ENCODE results near the gene RASA3.
"Not testable (repeated sequence)": the region's sequence is repeated elsewhere in the genome, so short reads cannot be mapped to it uniquely, and the experiment has no call there.

Gene RASA3

DNA sequence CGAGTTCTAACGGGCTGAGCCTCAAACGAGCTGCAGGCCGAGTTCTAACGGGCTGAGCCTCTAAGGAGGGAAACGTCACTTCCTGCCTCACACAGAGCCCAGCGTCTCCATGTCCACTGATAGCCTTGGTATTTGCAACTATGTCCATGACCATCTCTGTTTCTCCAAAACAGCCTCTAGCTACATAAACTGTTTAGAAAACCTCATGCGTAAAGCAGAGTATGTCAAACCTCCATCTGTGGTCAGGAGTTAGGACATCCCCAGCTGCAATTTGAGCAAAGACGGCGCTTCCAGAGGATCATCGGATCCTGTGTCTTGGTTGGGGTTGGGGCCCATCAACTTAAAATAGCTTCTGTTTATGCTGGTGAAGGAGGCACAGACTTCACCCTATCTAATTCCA is 20.8 kb downstream of the RASA3 start:
- TF ChIP-seq, protein P1, sequence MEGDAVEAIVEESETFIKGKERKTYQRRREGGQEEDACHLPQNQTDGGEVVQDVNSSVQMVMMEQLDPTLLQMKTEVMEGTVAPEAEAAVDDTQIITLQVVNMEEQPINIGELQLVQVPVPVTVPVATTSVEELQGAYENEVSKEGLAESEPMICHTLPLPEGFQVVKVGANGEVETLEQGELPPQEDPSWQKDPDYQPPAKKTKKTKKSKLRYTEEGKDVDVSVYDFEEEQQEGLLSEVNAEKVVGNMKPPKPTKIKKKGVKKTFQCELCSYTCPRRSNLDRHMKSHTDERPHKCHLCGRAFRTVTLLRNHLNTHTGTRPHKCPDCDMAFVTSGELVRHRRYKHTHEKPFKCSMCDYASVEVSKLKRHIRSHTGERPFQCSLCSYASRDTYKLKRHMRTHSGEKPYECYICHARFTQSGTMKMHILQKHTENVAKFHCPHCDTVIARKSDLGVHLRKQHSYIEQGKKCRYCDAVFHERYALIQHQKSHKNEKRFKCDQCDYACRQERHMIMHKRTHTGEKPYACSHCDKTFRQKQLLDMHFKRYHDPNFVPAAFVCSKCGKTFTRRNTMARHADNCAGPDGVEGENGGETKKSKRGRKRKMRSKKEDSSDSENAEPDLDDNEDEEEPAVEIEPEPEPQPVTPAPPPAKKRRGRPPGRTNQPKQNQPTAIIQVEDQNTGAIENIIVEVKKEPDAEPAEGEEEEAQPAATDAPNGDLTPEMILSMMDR (IDR thresholded peaks at IDR 0.05; ENCODE audit: low read depth, low read length, missing control alignments): no peak
- in situ Hi-C loops (cut with HindIII; ENCODE audit: low pct_ligation_motif_present, low sequenced_read_pairs): no loop called here
- DNase-seq: no peak
- no peak overlapping the region for H3K4me3 ChIP-seq (ENCODE audit: low read depth, low read length)
- peak overlapping the region; percentile 5 for H3K27ac ChIP-seq
- H3K36me3 ChIP-seq (replicated peaks): peaks cover 17% of the 10 kb centered on the region
- no peaks in the 10 kb centered on the region for H3K27me3 ChIP-seq (replicated peaks)

DNA sequence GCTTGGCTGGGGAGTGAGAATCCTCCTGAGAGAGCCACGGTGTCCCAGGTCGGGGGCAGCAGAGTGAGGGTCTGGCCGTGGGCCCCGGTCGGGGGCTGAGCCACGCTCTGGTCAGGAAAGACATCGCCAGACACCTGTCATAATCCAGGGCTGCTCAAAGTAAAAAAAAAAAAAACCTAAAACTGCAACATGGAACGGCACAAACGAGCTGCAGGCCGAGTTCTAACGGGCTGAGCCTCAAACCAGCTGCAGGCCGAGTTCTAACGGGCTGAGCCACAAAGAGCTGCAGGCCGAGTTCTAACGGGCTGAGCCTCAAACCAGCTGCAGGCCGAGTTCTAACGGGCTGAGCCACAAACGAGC is 21.6 kb downstream of the RASA3 start:
- in situ Hi-C loops (cut with HindIII; ENCODE audit: low pct_ligation_motif_present, low sequenced_read_pairs); H3K27ac ChIP-seq; H3K4me3 ChIP-seq (ENCODE audit: low read depth, low read length); DNase-seq; H3K27me3 ChIP-seq (replicated peaks): not testable (repeated sequence)
- peaks cover 19% of the 10 kb centered on the region for H3K36me3 ChIP-seq (replicated peaks)

DNA sequence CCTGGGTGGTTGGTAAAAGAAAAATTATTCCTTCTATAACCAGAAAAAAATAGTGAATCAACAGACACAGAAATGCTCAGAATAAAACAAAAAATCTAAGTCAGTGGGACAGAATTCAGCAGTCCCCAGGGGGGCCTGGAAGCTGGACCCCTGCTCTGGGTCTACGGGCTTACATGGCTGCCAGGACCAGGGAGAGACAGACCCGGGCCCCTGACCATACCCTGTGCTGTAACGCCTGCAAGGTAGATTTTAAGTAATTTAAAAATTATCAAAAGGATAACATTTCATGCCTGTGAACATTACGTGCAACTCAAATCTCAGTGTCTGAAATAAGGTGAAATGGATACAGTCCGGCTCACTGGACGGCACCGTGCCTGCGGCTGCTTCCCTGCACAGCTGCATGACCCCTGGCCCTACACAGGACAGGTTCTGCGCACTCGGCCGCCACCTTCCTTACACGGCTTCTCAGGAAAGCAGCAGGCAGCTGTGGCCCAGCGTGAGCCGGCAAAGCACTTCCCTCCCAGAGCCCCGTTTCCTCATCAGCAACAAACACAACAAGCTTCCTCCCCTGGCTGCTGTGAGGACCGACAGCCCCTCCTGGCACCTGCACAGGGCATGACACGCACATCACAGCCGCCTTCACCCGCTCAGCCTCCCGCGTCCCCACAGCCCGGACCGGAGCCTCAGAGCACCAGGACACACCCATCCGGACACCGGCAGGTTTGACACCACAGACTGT is 22.2 kb downstream of the RASA3 start:
- in situ Hi-C loops (cut with HindIII; ENCODE audit: low pct_ligation_motif_present, low sequenced_read_pairs): no loop called here
- H3K4me3 ChIP-seq (ENCODE audit: low read depth, low read length): no peak overlapping the region
- no peaks in the 10 kb centered on the region for H3K27me3 ChIP-seq (replicated peaks)
- H3K36me3 ChIP-seq (replicated peaks): peaks cover 19% of the 10 kb centered on the region
- DNase-seq: no peak
- TF ChIP-seq, protein P1 (IDR thresholded peaks at IDR 0.05; ENCODE audit: low read depth, low read length, missing control alignments): no peak
- no peak overlapping the region for H3K27ac ChIP-seq

DNA sequence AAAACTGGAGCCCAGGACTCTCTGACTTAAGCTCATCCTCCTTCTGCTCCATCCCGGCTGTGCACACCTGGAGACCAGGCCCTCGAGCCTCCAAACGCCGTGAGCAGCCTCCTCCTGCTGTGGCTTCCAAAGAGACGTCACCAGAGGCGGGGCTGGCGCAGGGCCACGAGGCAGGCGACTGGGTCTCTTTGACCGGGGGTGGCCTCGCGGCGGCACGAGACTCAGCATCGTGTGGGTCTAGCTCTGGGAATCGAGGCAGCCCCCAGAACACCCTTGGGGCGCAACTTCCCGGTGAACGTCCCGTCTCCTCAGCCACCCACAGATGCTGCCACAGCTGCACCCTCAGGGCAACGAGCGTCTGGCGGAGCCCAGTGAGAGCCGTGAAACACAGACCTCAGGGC is 22.8 kb downstream of the RASA3 start:
- peaks cover 16% of the 10 kb centered on the region for H3K36me3 ChIP-seq (replicated peaks)
- in situ Hi-C loops (cut with HindIII; ENCODE audit: low pct_ligation_motif_present, low sequenced_read_pairs): no loop called here
- TF ChIP-seq, protein P1 (IDR thresholded peaks at IDR 0.05; ENCODE audit: low read depth, low read length, missing control alignments): no peak
- no peaks in the 10 kb centered on the region for H3K27me3 ChIP-seq (replicated peaks)
- no peak overlapping the region for H3K27ac ChIP-seq
- no peak for DNase-seq
- H3K4me3 ChIP-seq (ENCODE audit: low read depth, low read length): no peak overlapping the region

DNA sequence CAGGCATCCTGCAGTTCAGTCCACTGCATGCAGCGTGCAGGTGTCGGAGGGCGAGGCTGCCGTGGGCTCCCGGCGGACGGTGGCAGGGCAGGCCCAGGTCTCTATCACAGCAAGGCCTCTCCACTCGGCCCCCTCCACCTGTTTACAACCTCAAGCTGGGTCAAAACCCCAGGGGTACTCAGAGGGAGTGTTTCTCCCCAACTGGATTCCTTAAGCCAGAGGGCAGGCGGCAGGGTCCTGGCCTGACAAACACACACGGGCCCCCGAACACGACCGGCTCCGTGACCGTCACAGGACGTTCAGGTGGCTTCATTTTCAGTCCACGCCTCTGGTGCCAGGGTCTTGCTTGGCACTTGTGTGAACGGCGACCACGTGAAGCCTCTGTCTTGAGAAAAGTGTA is 23.5 kb downstream of the RASA3 start:
- Histone ChIP-seq H3K4me3 (ENCODE audit: low read depth, low read length) (no peak overlapping the region), H3K27ac (no peak overlapping the region), H3K27me3 (replicated peaks) (no peaks in the 10 kb centered on the region), H3K36me3 (replicated peaks) (peaks cover 9% of the 10 kb centered on the region)
- in situ Hi-C loops (cut with HindIII; ENCODE audit: low pct_ligation_motif_present, low sequenced_read_pairs): no loop called here
- no peak for DNase-seq
- TF ChIP-seq, protein P1 (IDR thresholded peaks at IDR 0.05; ENCODE audit: low read depth, low read length, missing control alignments): no peak

DNA sequence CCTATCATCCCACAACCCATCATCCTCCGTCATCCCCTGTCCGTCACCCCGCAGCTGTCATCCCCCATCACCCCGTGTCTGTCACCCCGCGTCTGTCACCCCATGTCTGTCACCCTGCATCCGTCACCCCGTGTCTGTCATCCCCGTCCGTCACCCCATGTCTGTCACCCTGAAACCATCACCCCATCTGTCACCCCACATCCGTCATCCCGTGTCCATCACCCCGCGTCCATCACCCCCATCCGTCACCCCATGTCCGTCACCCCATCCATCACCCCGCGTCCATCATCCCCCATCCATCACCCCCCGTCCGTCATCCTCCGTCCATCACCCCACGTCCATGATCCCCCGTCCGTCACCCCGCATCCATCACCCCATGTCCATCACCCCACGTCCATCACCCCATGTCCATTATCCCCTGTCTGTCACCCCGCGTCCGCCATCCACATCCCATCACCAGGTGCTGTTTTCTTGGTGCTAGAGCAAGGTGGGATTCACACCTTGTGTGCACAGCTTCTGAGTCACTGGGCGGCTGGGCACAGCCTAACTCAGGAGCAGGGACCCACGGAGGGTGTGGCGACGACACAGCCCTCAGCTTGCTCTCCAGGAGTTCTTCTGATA is 24.2 kb downstream of the RASA3 start:
- H3K4me3 ChIP-seq (ENCODE audit: low read depth, low read length): no peak overlapping the region
- in situ Hi-C loops (cut with HindIII; ENCODE audit: low pct_ligation_motif_present, low sequenced_read_pairs): no loop called here
- TF ChIP-seq, protein P1 (IDR thresholded peaks at IDR 0.05; ENCODE audit: low read depth, low read length, missing control alignments): no peak
- H3K27me3 ChIP-seq (replicated peaks): no peaks in the 10 kb centered on the region
- no peak for DNase-seq
- peaks cover 8% of the 10 kb centered on the region for H3K36me3 ChIP-seq (replicated peaks)
- peak overlapping the region; percentile 42 for H3K27ac ChIP-seq
